ENCODE measurements around the gene SUPT3H. TPM values are rescaled to one million over a fixed set of nuclear protein-coding genes. Genes with fewer than 3 reads are reported as not detected.
A peak's percentile ranks its signal among the peaks of the same experiment; 100 is the strongest.

SUPT3H gene
- total and polyA plus RNA-seq, 12 donors: 10.0 to 56.2 (median 16.6) TPM

- no peak overlapping the region for H3K27ac ChIP-seq
- no peaks in the 10 kb centered on the region for H3K4me1 ChIP-seq (replicated peaks in 1 of 2)
- H3K27me3 ChIP-seq: no peaks in the 10 kb centered on the region
- H3K36me3 ChIP-seq (replicated peaks in 1 of 2): no peaks in the 10 kb centered on the region
- intact Hi-C loops (cut with DNase I): no loop called here
- H3K4me3 ChIP-seq: no peak overlapping the region
- no peaks in the 10 kb centered on the region for H3K9me3 ChIP-seq (replicated peaks in 1 of 3)
- 26 to 46% (median 39%) methylated on average over 1 of the region's 1 CpG for WGBS, 4 donors
- TF ChIP-seq POLR2A (IDR thresholded peaks at IDR 0.05): no peak
- TF ChIP-seq, protein P1, sequence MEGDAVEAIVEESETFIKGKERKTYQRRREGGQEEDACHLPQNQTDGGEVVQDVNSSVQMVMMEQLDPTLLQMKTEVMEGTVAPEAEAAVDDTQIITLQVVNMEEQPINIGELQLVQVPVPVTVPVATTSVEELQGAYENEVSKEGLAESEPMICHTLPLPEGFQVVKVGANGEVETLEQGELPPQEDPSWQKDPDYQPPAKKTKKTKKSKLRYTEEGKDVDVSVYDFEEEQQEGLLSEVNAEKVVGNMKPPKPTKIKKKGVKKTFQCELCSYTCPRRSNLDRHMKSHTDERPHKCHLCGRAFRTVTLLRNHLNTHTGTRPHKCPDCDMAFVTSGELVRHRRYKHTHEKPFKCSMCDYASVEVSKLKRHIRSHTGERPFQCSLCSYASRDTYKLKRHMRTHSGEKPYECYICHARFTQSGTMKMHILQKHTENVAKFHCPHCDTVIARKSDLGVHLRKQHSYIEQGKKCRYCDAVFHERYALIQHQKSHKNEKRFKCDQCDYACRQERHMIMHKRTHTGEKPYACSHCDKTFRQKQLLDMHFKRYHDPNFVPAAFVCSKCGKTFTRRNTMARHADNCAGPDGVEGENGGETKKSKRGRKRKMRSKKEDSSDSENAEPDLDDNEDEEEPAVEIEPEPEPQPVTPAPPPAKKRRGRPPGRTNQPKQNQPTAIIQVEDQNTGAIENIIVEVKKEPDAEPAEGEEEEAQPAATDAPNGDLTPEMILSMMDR (IDR thresholded peaks at IDR 0.05): no peak
- DNase-seq: no peak
Measured at GRCh38 chr6:44925100-44925739, 452.5 kb downstream of the SUPT3H start.

GRCh38 chr6:44923444-44923843 lies 454.3 kb downstream of the SUPT3H start:
- H3K27ac ChIP-seq: no peak overlapping the region
- DNase-seq: no peak
- no peaks in the 10 kb centered on the region for H3K27me3 ChIP-seq
- no peak for TF ChIP-seq POLR2A (IDR thresholded peaks at IDR 0.05)
- TF ChIP-seq, protein P1 (IDR thresholded peaks at IDR 0.05): no peak
- H3K9me3 ChIP-seq (replicated peaks in 1 of 3): no peaks in the 10 kb centered on the region
- 90 to 96% (median 94%) methylated on average over 1 of the region's 1 CpG for WGBS, 4 donors
- H3K36me3 ChIP-seq (replicated peaks in 1 of 2): no peaks in the 10 kb centered on the region
- no peak overlapping the region for H3K4me3 ChIP-seq
- intact Hi-C loops (cut with DNase I): no loop called here
- no peaks in the 10 kb centered on the region for H3K4me1 ChIP-seq (replicated peaks in 1 of 2)

- H3K4me1 ChIP-seq (replicated peaks in 1 of 2): no peaks in the 10 kb centered on the region
- TF ChIP-seq POLR2A (IDR thresholded peaks at IDR 0.05): no peak
- TF ChIP-seq, protein P1 (IDR thresholded peaks at IDR 0.05): no peak
- no peaks in the 10 kb centered on the region for H3K9me3 ChIP-seq (replicated peaks in 1 of 3)
- peak in 1 of 7 donors; percentile 4 for DNase-seq
- no peaks in the 10 kb centered on the region for H3K27me3 ChIP-seq
- H3K4me3 ChIP-seq: no peak overlapping the region
- intact Hi-C loops (cut with DNase I): no loop called here
- 54 to 68% (median 60%) methylated on average over 3 of the region's 3 CpGs for WGBS, 4 donors
- H3K36me3 ChIP-seq (replicated peaks in 1 of 2): no peaks in the 10 kb centered on the region
- no peak overlapping the region for H3K27ac ChIP-seq
Measured at GRCh38 chr6:44921798-44922197, 455.9 kb downstream of the SUPT3H start.

DNA sequence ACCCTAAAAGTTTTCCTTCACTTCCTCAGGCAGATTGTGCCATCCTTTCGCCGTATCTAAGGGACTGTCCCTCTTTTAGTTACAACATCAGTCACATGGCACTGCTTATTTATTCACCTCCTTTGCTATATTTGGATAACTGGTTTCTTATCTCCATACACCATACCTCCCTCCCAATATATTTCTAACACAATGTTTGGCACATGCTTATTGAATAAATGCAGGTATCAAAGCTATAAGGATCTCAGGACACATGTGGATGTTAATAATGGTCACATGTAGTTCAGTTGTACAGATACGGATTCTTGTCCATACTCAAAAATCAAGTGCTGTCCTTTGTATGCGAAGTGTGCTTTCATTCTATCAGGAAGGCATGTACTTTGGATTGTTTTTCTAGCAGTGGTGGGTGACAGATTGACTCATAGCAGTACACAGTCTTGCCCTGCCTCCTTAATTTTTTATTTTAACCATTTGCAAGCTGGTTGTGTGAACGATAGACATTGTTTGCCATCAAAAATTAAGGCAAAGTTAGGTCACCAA lies 456.7 kb downstream of the SUPT3H start:
- Histone ChIP-seq H3K9me3 (replicated peaks in 1 of 3) (no peaks in the 10 kb centered on the region), H3K36me3 (replicated peaks in 1 of 2) (no peaks in the 10 kb centered on the region), H3K27me3 (no peaks in the 10 kb centered on the region), H3K4me3 (no peak overlapping the region), H3K4me1 (replicated peaks in 1 of 2) (no peaks in the 10 kb centered on the region), H3K27ac (no peak overlapping the region)
- no peak for DNase-seq
- TF ChIP-seq, protein P1 (IDR thresholded peaks at IDR 0.05): no peak
- no peak for TF ChIP-seq POLR2A (IDR thresholded peaks at IDR 0.05)
- 68 to 77% (median 72%) methylated on average over 5 of the region's 5 CpGs for WGBS, 4 donors
- intact Hi-C loops (cut with DNase I): no loop called here
